Chondrocyte (in vitro differentiated cells): ENCODE results near the gene PHF21B. TPM values are rescaled to one million over a fixed set of nuclear protein-coding genes. Genes with fewer than 3 reads are reported as not detected.

Source experiments
- DNase-seq: peaks from one replicate; pipeline ENCODE4 v3.0.0; 2021; ENCODE audit warnings: mixed read lengths, low spot score
- H3K27ac Mint-ChIP-seq: one replicate; pipeline ENCODE4 v1.8.0; 2021; ENCODE audit warnings: mild to moderate bottlenecking, moderate library complexity, mixed read lengths; ENCODE audit not compliant: unreplicated experiment
- H3K27me3 Mint-ChIP-seq: 2 replicates; pipeline ENCODE4 v1.8.0; 2021; ENCODE audit warnings: low read depth, mixed read lengths
- H3K36me3 Mint-ChIP-seq: 2 replicates; pipeline ENCODE4 v1.8.0; 2021; ENCODE audit warnings: low read depth, mixed read lengths
- H3K4me1 Mint-ChIP-seq: 2 replicates; pipeline ENCODE4 v1.8.0; 2021; ENCODE audit warnings: low read depth, mild to moderate bottlenecking, mixed read lengths
- H3K4me3 Mint-ChIP-seq: one replicate; pipeline ENCODE4 v1.8.0; 2021; ENCODE audit warnings: mild to moderate bottlenecking, moderate library complexity, mixed read lengths; ENCODE audit not compliant: unreplicated experiment
- H3K9me3 Mint-ChIP-seq: 2 replicates; pipeline ENCODE4 v1.8.0; 2021; ENCODE audit warnings: low read depth, mixed read lengths
- total RNA-seq: library from RNA; stranded (reverse); gene quantifications from 3 replicates; pipeline ENCODE4 v1.2.1, GENCODE V29; 2021
- TF ChIP-seq, protein P1 (sequence below): fragments of 200-600 bp; sonication (generic); IDR thresholded peaks from 2 replicates; pipeline ENCODE4 v1.5.0; 2021; ENCODE audit warnings: antibody characterized with exemption, mild to moderate bottlenecking, moderate library complexity

Gene PHF21B
- total RNA-seq, 1 donor from 2014 or later: 0.82 TPM

DNA sequence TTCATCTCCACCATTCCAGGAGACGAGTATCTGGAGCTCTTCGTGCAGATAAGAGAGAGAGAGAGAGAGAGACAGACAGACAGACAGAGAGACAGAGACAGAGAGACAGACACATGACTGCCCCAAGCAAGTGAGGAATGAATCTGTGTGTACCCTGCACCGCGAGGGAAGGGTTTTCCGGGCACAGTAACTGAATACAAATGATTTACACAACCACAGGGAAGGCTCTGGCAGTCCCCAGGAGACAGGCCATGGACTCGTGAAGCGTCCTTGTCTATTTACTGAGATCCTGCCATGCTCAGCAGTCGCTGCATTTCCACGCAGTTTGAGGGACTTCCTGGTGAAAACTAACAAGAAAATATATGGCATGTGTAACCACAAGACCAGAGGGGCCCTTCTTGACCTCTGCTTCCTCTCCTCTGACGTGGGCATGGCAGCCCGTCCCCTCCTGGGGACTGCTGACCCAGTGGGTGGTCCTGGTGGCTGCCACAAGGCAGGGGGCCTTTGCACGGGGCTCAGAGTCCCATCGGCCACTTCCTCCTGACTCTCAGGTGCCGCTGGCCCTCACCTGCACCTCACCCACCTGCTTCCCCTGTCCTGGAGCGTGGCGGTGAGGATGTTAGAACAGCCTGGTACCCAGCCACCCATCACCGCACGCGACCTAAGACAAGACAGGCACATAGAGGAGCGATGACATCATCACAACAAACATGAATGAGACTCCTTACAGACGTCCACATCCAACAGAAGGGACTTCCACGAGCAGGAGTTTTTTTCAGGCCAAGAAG is 75.9 kb downstream of the PHF21B start:
- Mint-ChIP-seq H3K4me1 (no peaks in the 10 kb centered on the region), H3K27me3 (no peaks in the 10 kb centered on the region), H3K27ac (no peak overlapping the region)

DNA sequence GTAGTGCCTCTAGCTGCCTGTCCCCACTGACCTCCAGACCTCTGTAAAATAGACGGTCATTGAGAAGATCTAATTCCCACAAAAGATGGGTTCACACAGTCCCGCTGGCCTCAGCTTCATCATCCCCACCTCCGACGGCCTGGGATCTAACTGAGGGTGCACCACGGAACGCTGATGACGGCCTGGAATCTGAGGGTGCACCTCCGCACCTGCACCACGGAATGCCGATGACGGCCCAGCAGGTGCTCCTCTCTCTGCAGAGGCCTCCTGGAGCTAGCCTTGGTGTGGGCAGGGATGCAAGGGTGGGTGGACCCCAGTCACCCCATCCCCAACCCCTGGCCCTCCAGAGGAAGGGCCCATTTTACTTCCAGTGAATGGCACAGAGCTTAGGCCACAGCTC is 77.3 kb downstream of the PHF21B start:
- H3K27ac Mint-ChIP-seq: no peak overlapping the region
- TF ChIP-seq, protein P1, sequence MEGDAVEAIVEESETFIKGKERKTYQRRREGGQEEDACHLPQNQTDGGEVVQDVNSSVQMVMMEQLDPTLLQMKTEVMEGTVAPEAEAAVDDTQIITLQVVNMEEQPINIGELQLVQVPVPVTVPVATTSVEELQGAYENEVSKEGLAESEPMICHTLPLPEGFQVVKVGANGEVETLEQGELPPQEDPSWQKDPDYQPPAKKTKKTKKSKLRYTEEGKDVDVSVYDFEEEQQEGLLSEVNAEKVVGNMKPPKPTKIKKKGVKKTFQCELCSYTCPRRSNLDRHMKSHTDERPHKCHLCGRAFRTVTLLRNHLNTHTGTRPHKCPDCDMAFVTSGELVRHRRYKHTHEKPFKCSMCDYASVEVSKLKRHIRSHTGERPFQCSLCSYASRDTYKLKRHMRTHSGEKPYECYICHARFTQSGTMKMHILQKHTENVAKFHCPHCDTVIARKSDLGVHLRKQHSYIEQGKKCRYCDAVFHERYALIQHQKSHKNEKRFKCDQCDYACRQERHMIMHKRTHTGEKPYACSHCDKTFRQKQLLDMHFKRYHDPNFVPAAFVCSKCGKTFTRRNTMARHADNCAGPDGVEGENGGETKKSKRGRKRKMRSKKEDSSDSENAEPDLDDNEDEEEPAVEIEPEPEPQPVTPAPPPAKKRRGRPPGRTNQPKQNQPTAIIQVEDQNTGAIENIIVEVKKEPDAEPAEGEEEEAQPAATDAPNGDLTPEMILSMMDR: no peak
- no peaks in the 10 kb centered on the region for H3K27me3 Mint-ChIP-seq
- no peaks in the 10 kb centered on the region for H3K9me3 Mint-ChIP-seq
- H3K4me3 Mint-ChIP-seq: no peak overlapping the region
- peak; percentile 82 for DNase-seq
- no peaks in the 10 kb centered on the region for H3K36me3 Mint-ChIP-seq
- no peaks in the 10 kb centered on the region for H3K4me1 Mint-ChIP-seq

More for the DNA sequence above, 75.9 kb downstream of the PHF21B start:
- Mint-ChIP-seq H3K36me3 (no peaks in the 10 kb centered on the region), H3K4me3 (no peak overlapping the region), H3K9me3 (no peaks in the 10 kb centered on the region)
- TF ChIP-seq, protein P1: no peak
- peak; percentile 85 for DNase-seq

DNA sequence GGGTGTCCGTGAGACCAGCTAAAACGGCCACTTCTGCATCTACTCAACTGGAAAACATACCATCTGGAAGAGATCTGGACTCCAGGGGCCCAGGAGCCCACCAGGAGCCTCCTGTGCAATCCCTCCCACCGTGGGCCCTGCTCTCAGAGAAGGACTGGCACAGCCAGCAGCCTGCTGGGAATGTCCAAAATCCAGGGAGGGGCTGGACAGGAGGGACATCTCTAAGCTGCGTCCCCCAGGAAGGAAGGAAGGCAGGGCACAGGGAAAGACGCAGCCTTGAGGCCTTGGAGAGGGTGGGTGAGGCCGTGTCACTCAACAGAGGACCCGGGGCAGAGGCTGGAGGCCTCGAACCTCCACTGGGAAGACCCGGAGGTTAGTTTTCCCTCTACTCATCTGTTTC is 78.0 kb downstream of the PHF21B start:
- peak; percentile 57 for DNase-seq
- TF ChIP-seq, protein P1: no peak
- Mint-ChIP-seq H3K27ac (no peak overlapping the region), H3K9me3 (no peaks in the 10 kb centered on the region), H3K36me3 (no peaks in the 10 kb centered on the region), H3K4me3 (no peak overlapping the region), H3K4me1 (no peaks in the 10 kb centered on the region), H3K27me3 (no peaks in the 10 kb centered on the region)

DNA sequence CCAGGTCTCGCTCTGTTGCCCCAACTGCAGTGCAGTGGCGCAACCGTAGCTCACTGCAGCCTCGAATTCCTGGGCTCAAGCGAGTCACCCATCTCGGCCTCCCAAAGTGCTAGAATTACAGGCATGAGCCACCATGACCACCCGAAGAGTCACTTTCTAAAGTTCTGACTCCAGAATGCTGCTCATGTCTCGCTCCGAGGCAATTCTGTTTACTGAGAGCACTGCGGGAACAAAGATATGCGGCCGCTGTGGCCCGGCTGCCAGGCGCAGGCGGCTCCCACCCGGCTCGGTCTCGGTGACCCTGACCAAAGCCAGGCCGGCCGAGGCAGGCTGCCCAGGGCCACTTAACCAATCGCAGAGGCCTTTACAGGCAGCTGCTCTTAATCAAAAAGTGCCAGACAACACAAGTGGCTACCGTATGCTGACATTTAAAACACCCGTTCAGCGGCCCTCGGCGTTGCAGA is 78.7 kb downstream of the PHF21B start:
- Mint-ChIP-seq H3K4me3 (peak overlapping the region; percentile 19), H3K4me1 (no peaks in the 10 kb centered on the region), H3K27ac (no peak overlapping the region), H3K9me3 (no peaks in the 10 kb centered on the region), H3K27me3 (no peaks in the 10 kb centered on the region), H3K36me3 (no peaks in the 10 kb centered on the region)
- peak; percentile 49 for DNase-seq
- TF ChIP-seq, protein P1: no peak

DNA sequence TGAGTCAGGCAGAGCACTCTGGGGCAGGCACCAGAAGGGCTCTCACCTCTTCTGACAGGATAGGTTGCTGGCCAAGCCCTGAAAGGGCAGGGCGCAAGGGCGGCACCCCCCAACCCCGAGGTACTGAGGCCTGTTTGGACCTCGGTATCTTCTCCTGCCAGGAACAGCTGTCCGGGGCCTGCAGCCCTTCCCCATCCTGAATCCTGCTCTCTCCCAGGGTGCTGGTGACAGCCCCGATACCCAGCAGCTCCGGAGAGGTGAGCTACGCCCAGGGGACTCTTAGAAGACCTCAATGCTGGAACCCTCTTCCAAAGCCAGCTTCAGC is 79.1 kb downstream of the PHF21B start:
- DNase-seq: peak; percentile 64
- H3K4me3 Mint-ChIP-seq: no peak overlapping the region
- no peaks in the 10 kb centered on the region for H3K36me3 Mint-ChIP-seq

More for the DNA sequence above, 79.1 kb downstream of the PHF21B start:
- no peaks in the 10 kb centered on the region for H3K9me3 Mint-ChIP-seq
- H3K27me3 Mint-ChIP-seq: no peaks in the 10 kb centered on the region
- no peak overlapping the region for H3K27ac Mint-ChIP-seq
- TF ChIP-seq, protein P1: no peak
- H3K4me1 Mint-ChIP-seq: no peaks in the 10 kb centered on the region
